ENCODE results near the gene SMKR1.

GRCh38 chr7:129457101-129457500, 45.2 kb upstream of the SMKR1 start:
- TF ChIP-seq POLR2A (IDR thresholded peaks at IDR 0.05; ENCODE audit: low read depth, low read length) (no peak), POLR2AphosphoS5 (IDR thresholded peaks at IDR 0.05; ENCODE audit: low read depth, low read length) (no peak)

All from GM12892 (cell line).